Dedifferentiated amniotic fluid mesenchymal stem cell (primary cell): Measurements from ENCODE around the gene KIRREL3.
A peak's percentile ranks its signal among the peaks of the same experiment; 100 is the strongest.

Source experiments
- DNase-seq: peaks from one replicate; pipeline ENCODE4 v3.0.0-alpha.2; 2016; ENCODE audit errors: extremely low spot score

Gene KIRREL3

GRCh38 chr11:126914941-126915340, 85.6 kb downstream of the KIRREL3 start:
- DNase-seq = peak; percentile 77

- DNase-seq = no peak
Observed at GRCh38 chr11:126914166-126914565, 86.4 kb downstream of the KIRREL3 start.

GRCh38 chr11:126904520-126904919, 96.0 kb downstream of the KIRREL3 start:
- no peak for DNase-seq

- no peak for DNase-seq
Observed at GRCh38 chr11:126901783-126902182, 98.8 kb downstream of the KIRREL3 start.

- no peak for DNase-seq
Observed at GRCh38 chr11:126899961-126900748, 100.4 kb downstream of the KIRREL3 start.

GRCh38 chr11:126898802-126899201, 101.8 kb downstream of the KIRREL3 start:
- no peak for DNase-seq

- DNase-seq = no peak
Observed at GRCh38 chr11:126897430-126897829, 103.1 kb downstream of the KIRREL3 start.

GRCh38 chr11:126896025-126896424, 104.5 kb downstream of the KIRREL3 start:
- DNase-seq = no peak

GRCh38 chr11:126893796-126894195, 106.8 kb downstream of the KIRREL3 start:
- DNase-seq = no peak

GRCh38 chr11:126892756-126893155, 107.8 kb downstream of the KIRREL3 start:
- DNase-seq = no peak

- DNase-seq = no peak
Observed at GRCh38 chr11:126891556-126892217, 108.9 kb downstream of the KIRREL3 start.

- no peak for DNase-seq
Observed at GRCh38 chr11:126890561-126890960, 110.0 kb downstream of the KIRREL3 start.

- no peak for DNase-seq
Observed at GRCh38 chr11:126888115-126888712, 112.4 kb downstream of the KIRREL3 start.

- DNase-seq = no peak
Observed at GRCh38 chr11:126886636-126887035, 113.9 kb downstream of the KIRREL3 start.

- DNase-seq = no peak
Observed at GRCh38 chr11:126886085-126886484, 114.5 kb downstream of the KIRREL3 start.

GRCh38 chr11:126884594-126884993, 116.0 kb downstream of the KIRREL3 start:
- DNase-seq = no peak

- no peak for DNase-seq
Observed at GRCh38 chr11:126884192-126884591, 116.4 kb downstream of the KIRREL3 start.

- DNase-seq = no peak
Observed at GRCh38 chr11:126880872-126881271, 119.7 kb downstream of the KIRREL3 start.

GRCh38 chr11:126879516-126879915, 121.1 kb downstream of the KIRREL3 start:
- no peak for DNase-seq

- no peak for DNase-seq
Observed at GRCh38 chr11:126878913-126879482, 121.6 kb downstream of the KIRREL3 start.

GRCh38 chr11:126874831-126875230, 125.7 kb downstream of the KIRREL3 start:
- no peak for DNase-seq

- no peak for DNase-seq
Observed at GRCh38 chr11:126874276-126874675, 126.3 kb downstream of the KIRREL3 start.

GRCh38 chr11:126871792-126872191, 128.8 kb downstream of the KIRREL3 start:
- DNase-seq = no peak
